Measurements from ENCODE around the gene SRRM3.
"Not testable (repeated sequence)": the region's sequence is repeated elsewhere in the genome, so short reads cannot be mapped to it uniquely, and the experiment has no call there.

The SRRM3 gene

GRCh38 chr7:76292911-76293310 is 91.2 kb downstream of the SRRM3 start:
- not testable (repeated sequence) for DNase-seq

GRCh38 chr7:76293407-76293901 is 91.8 kb downstream of the SRRM3 start:
- DNase-seq, result no peak

- peak; percentile 90 for DNase-seq
Observed at GRCh38 chr7:76294344-76295024, 92.8 kb downstream of the SRRM3 start.

- no peak for DNase-seq
Observed at GRCh38 chr7:76296743-76297740, 95.3 kb downstream of the SRRM3 start.

GRCh38 chr7:76300166-76300731 is 98.6 kb downstream of the SRRM3 start:
- no peak for DNase-seq

GRCh38 chr7:76301000-76301399 is 99.3 kb downstream of the SRRM3 start:
- no peak for DNase-seq

GRCh38 chr7:76302347-76303201 is 100.9 kb downstream of the SRRM3 start, which contains the start of gene HSPB1:
Gene HSPB1, plus strand, starts transcription at chr7:76302673. Its CDS starts 40 bp downstream, at chr7:76302713.
- DNase-seq, result peak; percentile 94

GRCh38 chr7:76303202-76304147 is 101.8 kb downstream of the SRRM3 start:
- DNase-seq, result peak; percentile 36

- DNase-seq, result peak; percentile 36
Observed at GRCh38 chr7:76304888-76305375, 103.2 kb downstream of the SRRM3 start.

GRCh38 chr7:76308874-76309273 is 107.2 kb downstream of the SRRM3 start:
- DNase-seq, result not testable (repeated sequence)

- DNase-seq, result not testable (repeated sequence)
Observed at GRCh38 chr7:76309341-76310101, 107.8 kb downstream of the SRRM3 start.

- DNase-seq, result peak; percentile 63
Observed at GRCh38 chr7:76310102-76310957, 108.6 kb downstream of the SRRM3 start.

- DNase-seq, result not testable (repeated sequence)
Observed at GRCh38 chr7:76311838-76312237, 110.1 kb downstream of the SRRM3 start.

- peak; percentile 43 for DNase-seq
Observed at GRCh38 chr7:76314042-76314721, 112.5 kb downstream of the SRRM3 start.

GRCh38 chr7:76314740-76315139 is 113.0 kb downstream of the SRRM3 start:
- DNase-seq, result not testable (repeated sequence)

- DNase-seq, result no peak
Observed at GRCh38 chr7:76315364-76315763, 113.7 kb downstream of the SRRM3 start.

GRCh38 chr7:76316984-76317781 is 115.5 kb downstream of the SRRM3 start:
- no peak for DNase-seq
